Measurements from ENCODE around the gene BID. TPM values are rescaled to one million over a fixed set of nuclear protein-coding genes. Genes with fewer than 3 reads are reported as not detected.

Gene BID
- total RNA-seq, 2 donors from 2014 or later: 4.0 to 9.3 TPM

GRCh38 chr22:17780741-17781318 is 6.6 kb upstream of the BID start:
- TF ChIP-seq POLR2A (IDR thresholded peaks at IDR 0.05) (no peak), CTCF (IDR thresholded peaks at IDR 0.05) (no peak)
- Histone ChIP-seq H3K9me3 (no peaks in the 10 kb centered on the region), H3K4me1 (peaks cover 7% of the 10 kb centered on the region), H3K27me3 (no peaks in the 10 kb centered on the region), H3K27ac (peak overlapping the region in 2 of 4 donors; percentile 45 to 50), H3K36me3 (replicated peaks in 1 of 2; ENCODE audit: insufficient read depth in 1 of 2, low read depth in 2 of 2) (no peaks in the 10 kb centered on the region), H3K4me3 (no peak overlapping the region)
- WGBS, 2 donors: 81 to 85% methylated on average over 8 to 9 of the region's 10 CpGs
- ATAC-seq (no peak), DNase-seq (no peak)
- intact Hi-C loops (cut with DNase I): no loop called here

GRCh38 chr22:17780116-17780740 is 6.0 kb upstream of the BID start:
- no peak for TF ChIP-seq CTCF (IDR thresholded peaks at IDR 0.05)
- TF ChIP-seq POLR2A (IDR thresholded peaks at IDR 0.05): no peak
- intact Hi-C loops (cut with DNase I): no loop called here

GRCh38 chr22:17779286-17780115 is 5.2 kb upstream of the BID start:
- H3K9me3 ChIP-seq: no peaks in the 10 kb centered on the region
- intact Hi-C loops (cut with DNase I): no loop called here
- H3K27me3 ChIP-seq: no peaks in the 10 kb centered on the region
- H3K27ac ChIP-seq: no peak overlapping the region
- no peaks in the 10 kb centered on the region for H3K36me3 ChIP-seq (replicated peaks in 1 of 2; ENCODE audit: insufficient read depth in 1 of 2, low read depth in 2 of 2)
- ATAC-seq (no peak), DNase-seq (no peak)
- TF ChIP-seq POLR2A (IDR thresholded peaks at IDR 0.05) (no peak), CTCF (IDR thresholded peaks at IDR 0.05) (no peak)
- 52 to 59% methylated on average over 17 to 27 of the region's 27 CpGs for WGBS, 2 donors
- H3K4me3 ChIP-seq: no peak overlapping the region
- H3K4me1 ChIP-seq: peaks cover 7% of the 10 kb centered on the region

More at GRCh38 chr22:17780116-17780740, 6.0 kb upstream of the BID start:
- no peaks in the 10 kb centered on the region for H3K27me3 ChIP-seq
- H3K4me3 ChIP-seq: no peak overlapping the region
- ATAC-seq (no peak), DNase-seq (no peak)
- no peak overlapping the region for H3K27ac ChIP-seq
- peaks cover 7% of the 10 kb centered on the region for H3K4me1 ChIP-seq
- 69 to 84% methylated on average over 11 to 19 of the region's 19 CpGs for WGBS, 2 donors
- no peaks in the 10 kb centered on the region for H3K9me3 ChIP-seq
- H3K36me3 ChIP-seq (replicated peaks in 1 of 2; ENCODE audit: insufficient read depth in 1 of 2, low read depth in 2 of 2): no peaks in the 10 kb centered on the region

- no peaks in the 10 kb centered on the region for H3K36me3 ChIP-seq (replicated peaks in 1 of 2; ENCODE audit: insufficient read depth in 1 of 2, low read depth in 2 of 2)
- WGBS, 2 donors: 80 to 87% methylated on average over 11 to 23 of the region's 23 CpGs
- H3K4me1 ChIP-seq: peaks cover 10% of the 10 kb centered on the region
- TF ChIP-seq CTCF (IDR thresholded peaks at IDR 0.05): no peak
- H3K27ac ChIP-seq: no peak overlapping the region
- no peak overlapping the region for H3K4me3 ChIP-seq
- DNase-seq (no peak), ATAC-seq (no peak)
- intact Hi-C loops (cut with DNase I): no loop called here
- H3K27me3 ChIP-seq: no peaks in the 10 kb centered on the region
- no peaks in the 10 kb centered on the region for H3K9me3 ChIP-seq
Observed at GRCh38 chr22:17778412-17778976, 4.2 kb upstream of the BID start.
